ENCODE data around the gene SPRR2D.
"Not testable (repeated sequence)": the region's sequence is repeated elsewhere in the genome, so short reads cannot be mapped to it uniquely, and the experiment has no call there.

The SPRR2D gene

DNA sequence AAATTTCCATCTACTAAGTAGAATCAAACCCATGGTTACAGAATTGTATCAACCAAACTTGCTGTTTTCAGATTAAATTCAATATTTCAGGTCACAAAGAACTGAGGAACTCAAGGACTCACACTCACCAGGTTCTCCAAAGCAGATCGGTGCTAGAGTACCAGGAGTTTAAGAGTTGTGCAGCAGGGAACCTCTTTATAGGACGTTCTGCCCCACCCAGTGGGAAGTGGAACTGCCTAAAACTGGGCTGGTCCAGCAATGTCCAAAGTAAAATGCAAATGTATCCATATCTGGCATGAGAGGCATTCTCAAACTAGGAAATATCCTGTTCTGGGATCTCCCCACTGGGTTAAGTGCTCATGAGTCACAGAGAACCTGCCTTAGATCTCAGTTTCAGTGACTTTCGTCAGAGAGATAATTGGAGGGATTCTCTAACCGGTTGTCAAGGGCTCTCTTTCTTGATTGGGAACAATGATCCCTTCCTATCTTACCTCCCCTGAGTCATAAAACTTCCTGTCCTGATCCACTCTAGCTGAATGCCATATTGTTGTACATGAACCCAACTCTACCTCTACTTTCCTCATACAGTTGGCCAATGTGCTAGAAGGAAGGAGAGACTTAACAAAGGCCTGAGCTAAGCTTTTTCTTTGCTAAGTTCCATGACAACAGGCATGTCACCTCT lies at the start of gene SPRR2D:
Gene SPRR2D, minus strand, starts transcription at position 171 of the 682 bp plus-strand sequence. CDS start 774 bp downstream, outside the sequence.
- DNase-seq (ENCODE audit: low spot score), result no peak

DNA sequence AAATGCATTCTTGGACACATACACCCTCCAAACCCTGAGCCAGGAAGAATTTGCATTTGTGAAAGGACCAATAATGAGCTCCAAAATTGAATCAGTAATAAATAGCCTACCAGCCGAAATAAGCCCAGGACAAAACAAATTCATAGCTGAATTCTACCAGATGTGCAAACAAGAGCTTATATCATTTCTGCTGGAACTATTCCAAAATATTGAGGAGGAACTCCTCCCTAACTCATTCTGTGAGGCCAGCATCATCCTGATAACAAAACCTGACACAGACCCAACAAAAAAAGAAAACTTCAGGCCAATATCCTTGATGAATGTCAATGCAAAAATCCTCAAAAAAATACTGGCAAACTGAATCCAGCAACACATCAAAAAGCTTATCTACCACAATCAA lies 46.7 kb upstream of the SPRR2D start:
- DNase-seq (ENCODE audit: low spot score), result no peak

DNA sequence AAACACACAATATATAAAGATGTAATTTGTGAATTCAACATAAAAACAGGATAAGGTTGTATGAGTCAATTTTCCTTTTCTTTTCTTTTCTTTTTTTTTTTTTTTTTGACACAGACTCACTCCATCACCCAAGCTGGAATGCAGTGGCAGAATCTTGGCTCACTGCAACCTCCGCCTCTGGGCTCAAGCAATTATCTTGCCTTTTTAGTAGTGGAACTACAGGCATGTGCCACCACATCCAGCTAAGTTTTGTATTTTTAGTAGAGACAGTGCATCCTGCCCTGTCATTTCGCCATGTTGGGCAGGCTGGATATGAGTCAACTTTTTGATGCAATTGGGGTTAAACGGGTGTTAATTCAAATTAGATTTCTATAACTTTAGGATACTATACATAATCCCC lies 40.8 kb upstream of the SPRR2D start:
- no peak for DNase-seq (ENCODE audit: low spot score)

DNA sequence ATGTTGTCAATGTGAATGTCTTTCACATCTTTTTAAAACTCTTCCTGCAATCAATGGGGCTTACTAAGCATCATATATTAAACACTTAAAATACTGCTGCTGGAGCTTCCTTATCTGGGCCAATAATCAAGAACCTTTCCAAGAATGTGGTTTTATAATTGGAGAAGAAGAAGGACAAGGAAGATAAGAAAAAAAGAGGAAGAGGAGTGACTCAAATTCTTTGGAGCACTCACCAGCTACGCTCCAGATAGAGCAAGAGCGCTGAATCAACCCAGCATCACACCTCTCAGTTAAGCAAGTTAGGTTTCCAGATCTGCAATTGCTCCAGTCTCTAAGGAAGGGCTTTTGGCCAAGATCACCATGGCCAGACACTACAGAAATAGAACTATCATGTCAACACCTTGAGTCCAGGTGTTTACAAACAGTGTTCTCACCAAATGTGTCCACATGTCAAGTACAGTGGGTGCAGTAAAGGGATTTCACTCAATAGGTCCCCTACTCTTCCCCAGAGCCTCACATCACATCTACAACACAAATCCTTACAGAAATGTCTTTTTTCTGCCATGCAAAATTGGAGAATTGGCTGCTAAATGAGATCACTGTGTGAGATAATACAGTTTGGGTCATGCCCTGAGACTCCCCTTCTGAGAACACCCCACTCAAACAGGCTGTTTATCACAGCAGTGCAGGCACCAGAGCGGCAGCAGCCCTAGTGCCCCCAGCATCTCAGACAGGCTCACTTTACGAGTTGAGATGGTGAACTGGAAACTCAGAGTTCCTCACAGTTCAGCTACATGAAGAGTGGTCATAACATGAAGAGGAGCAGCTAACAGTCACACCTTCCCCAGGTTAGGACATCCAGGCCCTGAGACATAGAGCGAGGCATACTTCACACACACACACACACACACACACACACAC lies 32.1 kb upstream of the SPRR2D start:
- DNase-seq (ENCODE audit: low spot score), result no peak

DNA sequence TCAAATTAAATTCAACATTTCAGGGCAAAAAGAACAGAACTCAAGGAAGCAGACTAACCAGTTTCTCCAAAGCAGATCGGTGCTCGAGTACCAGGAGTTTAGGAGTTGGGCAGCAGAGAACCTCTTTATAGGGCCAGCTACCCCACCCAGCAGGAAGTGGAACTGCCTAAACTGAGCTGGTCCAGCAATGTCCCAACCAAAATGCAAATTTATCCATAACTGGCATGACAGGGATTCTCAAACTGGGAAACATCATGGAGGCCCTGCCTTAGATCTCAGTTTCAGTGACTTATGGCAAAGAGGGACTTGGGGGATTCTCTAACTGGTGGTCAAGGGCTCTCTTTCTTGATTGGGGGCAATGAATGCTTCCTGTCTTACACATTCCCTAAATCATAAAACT lies 30.6 kb upstream of the SPRR2D start, which contains the start of gene SPRR2B:
Gene SPRR2B, minus strand, starts transcription at position 101 of the 400 bp plus-strand sequence. CDS start 772 bp downstream, outside the sequence.
- DNase-seq (ENCODE audit: low spot score), result no peak

DNA sequence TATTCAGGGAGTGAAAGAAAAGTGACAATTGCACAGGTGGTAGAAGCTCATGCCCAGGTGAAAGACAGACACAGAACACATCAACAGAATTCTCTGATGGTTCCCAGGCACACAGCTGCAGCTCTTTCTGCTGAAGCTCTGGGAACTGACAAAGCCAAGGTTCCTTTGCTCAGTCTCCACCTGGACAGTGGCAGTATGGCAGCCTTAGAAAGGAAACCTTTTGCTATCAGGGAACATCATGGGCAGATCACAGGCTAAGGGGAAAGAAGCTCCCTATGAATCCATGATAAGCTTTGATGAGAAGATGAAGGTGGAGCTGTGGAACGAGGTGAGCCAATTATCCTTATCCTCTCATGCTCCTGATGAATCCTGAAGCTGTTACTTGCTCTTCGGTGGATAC lies 29.3 kb upstream of the SPRR2D start:
- no peak for DNase-seq (ENCODE audit: low spot score)

DNA sequence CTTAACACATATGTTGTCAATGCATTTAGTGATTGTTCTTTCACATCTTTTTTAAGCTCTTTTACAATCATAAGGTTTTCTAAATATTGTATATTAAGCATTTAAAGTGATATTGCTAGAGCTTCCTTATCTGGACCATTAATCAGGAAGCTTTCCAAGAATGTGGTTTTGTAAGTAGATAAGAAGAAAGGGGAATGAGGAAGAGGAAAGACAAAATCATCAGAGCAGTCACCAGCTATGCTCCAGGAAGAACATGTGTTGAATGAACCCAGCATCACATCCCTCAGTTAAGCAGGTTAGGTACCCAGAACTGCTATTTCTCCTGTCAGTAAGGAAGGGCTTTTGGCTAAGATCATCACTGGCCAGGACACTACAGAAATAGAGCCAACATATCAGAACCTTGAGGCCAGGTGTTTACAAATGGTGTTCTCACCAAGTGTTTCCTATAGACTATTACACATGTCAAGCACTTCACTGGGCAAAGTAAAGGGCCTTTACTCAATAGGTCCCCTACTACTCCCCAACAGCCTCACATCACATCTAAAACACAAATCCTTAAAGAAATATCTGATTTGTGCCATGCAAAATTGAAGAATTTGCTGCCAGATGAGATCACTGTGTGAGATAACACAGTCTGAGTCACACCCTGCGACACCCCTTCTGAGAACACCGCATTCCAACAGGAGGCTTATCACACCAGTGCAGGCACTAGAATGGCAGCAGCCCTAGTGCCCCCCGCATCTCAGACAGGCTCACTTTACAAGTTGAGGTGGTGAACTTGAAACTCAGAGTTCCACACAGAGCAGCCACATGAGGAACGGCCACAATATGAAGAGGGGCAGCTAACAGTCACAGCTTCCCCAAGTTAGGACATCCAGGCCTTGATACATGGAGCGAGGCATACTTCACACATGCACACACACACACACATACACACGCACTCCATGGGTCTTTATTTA lies 18.2 kb upstream of the SPRR2D start:
- no peak for DNase-seq (ENCODE audit: low spot score)

DNA sequence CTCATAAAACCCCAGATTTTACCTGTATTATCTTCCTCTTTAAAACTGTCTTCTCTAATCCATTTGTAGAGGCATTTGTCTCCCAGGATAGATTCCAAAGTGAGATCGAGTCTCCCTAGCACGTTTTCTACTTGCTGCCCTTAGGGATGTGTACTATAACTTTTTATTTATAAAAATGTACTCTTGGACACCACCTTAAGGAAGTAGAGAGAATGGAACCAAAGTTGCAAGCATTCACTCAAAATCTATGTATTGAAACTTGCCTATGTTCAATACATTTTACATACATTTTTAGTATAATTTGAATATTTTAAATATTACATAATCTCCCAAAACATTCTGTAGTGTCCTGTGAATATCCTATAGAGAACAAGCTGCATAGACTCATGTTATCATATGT lies 17.2 kb upstream of the SPRR2D start:
- DNase-seq (ENCODE audit: low spot score), result no peak

DNA sequence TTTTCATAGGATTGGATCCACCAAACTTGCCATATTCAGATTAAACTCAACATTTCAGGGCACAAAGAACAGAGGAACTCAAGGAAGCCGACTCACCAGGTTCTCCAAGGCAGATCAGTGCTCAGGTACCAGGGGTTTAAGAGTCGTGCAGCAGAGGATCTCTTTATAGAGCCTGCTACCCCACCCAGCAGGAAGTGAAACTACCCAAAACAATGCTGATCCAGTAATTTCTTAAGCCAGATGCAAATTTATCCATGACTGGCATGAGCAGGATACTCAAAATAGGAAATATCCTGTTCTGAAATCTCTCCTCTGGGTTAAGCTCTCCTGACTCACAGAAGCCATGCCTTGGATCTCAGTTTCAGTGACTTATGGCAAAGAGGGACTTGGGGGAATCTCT lies 16.5 kb upstream of the SPRR2D start, which contains the start of gene SPRR2A:
Gene SPRR2A, minus strand, starts transcription at position 138 of the 400 bp plus-strand sequence. CDS start 777 bp downstream, outside the sequence.
- no peak for DNase-seq (ENCODE audit: low spot score)

DNA sequence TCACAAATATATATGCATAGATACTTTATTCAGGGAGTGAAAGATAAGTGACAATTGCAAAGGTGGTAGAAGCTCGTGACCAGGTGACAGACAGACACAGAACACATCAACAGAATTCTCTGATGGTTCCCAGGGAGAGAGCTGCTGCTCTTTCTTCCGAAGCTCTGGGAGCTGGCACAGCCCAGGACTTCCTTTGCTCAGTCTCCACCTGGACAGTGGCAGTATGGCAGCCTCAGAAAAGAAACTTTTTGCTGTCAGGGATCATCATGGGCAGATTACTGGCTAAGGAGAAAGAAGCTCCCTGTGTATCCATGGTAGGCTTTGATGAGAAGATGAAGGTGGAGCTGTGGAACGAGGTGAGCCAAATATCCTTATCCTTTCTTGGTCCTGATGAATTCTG lies 15.2 kb upstream of the SPRR2D start:
- DNase-seq (ENCODE audit: low spot score), result not testable (repeated sequence)

DNA sequence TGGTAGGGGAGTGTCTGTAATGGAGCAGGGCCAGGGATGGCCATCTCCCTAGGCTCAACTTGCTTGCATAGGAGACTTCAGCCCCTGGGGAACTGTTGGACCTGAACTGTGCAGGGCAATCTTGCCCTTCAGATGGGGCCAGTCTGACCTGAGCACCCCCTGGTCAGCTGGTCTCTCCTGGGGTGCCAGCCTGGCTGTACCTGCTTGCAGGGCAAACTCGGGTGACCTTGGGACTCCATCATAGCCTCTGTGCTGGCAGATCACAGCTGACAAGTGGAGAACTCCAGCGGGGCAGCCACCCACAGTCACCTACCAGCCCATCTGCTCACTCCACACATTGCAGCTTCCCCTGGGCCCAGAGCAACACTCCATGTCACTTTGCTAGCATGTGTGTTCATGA lies 8.3 kb upstream of the SPRR2D start:
- no peak for DNase-seq (ENCODE audit: low spot score)

DNA sequence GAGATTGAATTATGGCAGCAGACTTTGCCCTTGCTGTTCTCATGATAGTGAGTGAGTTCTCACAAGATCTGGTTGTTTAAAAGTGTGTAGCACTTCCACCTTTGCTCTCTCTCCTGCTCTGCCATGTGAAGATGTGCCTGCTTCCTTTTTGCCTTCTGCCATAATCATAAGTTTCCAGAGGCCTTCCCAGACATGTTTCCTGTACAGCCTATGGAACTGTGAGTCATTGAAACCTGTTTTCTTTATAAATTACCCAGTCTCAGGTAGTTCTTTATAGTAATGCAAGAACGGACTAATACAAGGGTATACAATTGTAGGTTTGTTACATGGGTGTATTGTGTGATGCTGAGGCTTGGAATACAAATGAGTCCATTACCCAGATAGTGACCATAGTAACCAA lies 5.7 kb downstream of the SPRR2D start:
- DNase-seq (ENCODE audit: low spot score), result no peak

DNA sequence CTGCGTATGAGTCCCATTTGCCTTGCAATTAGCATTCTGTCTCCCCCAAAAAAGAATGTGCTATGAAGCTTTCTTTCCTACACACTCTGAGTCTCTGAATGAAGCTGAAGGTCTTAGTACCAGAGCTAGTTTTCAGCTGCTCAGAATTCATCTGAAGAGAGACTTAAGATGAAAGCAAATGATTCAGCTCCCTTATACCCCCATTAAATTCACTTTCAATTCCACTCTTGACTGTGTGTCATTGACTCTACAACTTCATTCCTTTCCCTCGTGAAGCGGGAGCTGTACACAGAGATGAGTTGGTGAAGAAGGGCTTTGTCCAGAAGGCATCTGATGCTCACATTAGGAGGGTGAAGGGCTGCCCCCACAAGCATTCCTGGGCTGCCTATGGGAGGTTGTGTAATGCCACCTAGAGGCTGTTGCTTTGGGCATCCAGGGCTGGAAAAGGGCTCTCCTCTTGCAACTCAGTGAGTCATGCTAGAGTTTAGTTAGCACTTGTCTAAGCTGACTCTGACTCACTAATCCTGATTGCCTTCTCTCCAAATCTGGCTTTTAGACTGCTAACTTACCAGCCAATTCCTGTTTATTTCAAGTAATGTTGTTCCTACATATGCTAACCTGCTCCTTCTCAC lies 8.1 kb downstream of the SPRR2D start:
- DNase-seq (ENCODE audit: low spot score), result peak; percentile 62

DNA sequence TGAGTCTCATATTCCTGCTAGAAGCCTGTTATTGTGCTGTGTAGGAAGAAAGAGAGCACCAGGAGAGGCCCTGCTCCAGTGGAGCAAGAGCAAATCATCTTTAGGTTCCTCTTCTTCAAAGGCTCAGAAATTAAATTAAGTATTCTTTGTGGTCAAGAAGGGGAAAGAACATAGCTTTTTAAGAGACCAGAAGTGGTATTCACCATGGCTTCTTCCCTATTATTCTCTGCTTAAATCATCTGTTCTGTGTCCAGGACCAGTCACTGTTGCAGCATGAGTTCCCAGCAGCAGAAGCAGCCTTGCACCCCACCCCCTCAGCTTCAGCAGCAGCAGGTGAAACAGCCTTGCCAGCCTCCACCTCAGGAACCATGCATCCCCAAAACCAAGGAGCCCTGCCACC lies 8.8 kb downstream of the SPRR2D start:
- no peak for DNase-seq (ENCODE audit: low spot score)

DNA sequence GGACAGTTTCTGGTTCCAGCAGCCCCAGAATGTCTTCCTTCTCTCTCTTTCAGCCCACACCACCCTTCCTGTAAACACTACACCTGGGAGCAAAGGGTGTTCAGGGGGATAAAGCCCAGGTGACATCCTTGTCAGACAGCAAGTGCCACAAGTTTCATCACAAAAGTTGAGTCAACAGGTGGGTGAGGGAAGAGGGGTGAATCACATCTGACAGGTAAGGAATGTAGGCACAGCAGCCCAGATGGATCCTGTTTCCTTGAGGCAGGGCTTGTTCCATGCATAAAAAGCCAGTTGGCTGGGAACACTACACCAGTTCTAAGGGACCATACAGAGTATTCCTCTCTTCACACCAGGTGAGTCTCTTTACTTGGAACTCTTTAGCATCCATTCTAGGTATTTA lies 10.0 kb downstream of the SPRR2D start, which contains the start of gene SPRR1B:
Gene SPRR1B, plus strand, starts transcription at position 309 of the 400 bp plus-strand sequence. CDS start 1,143 bp downstream, outside the sequence.
- DNase-seq (ENCODE audit: low spot score), result no peak

DNA sequence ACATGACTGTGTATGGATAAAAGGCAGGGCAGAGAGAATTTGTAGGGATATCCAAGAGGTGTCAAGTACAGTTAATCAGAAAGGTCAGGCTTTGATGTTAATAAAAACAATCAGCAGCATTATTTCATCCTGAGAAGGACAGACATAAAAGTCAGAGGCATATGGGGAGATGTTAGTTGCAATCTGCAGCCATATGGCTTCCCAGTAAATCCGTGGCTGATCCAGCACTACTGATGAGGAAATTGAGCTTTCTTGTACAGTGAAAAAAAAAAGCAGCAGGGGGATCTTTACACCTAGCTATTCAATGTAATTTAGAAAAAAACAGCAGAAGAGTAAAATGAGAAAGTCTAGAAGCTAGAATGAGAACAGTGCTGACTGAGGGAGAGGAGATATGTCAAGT lies 12.2 kb downstream of the SPRR2D start:
- peak; percentile 16 for DNase-seq (ENCODE audit: low spot score)

DNA sequence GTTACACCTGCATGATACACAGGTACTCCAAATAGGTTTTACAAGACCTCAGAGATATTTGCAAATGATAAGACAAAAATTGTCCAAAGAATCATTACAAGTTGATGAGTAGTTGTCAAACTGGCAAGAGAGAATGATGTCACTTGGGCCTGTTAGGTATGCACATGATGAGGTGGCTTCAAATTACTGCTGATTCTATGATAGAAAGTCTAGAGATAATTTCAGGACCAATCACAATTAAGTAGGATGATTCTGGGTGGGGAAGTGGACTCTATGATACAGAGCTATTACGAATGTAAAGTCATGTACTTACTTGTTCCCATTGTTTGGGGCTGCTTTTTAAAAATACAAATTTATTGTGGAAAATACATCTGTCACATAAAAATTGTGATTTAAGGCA lies 15.1 kb downstream of the SPRR2D start:
- no peak for DNase-seq (ENCODE audit: low spot score)

DNA sequence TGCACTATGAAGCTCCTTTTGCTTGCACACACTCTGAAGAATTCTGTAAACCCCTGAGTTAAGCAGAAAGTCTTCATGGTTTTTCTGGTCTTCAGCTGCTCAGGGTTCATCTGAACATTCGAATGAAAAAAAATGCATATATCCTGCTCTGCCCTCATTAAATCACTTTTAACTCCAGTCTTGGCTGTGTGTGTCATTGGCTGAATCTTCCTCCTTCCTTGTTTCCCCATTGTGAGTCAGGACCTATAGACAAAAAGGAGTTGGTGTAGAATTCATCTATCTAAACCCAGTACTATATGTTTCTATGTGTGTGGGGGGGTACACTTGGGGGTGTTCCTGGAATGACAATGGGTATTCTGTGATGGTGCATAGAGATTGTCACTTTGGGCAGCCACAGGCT lies 16.5 kb downstream of the SPRR2D start:
- DNase-seq (ENCODE audit: low spot score), result no peak

DNA sequence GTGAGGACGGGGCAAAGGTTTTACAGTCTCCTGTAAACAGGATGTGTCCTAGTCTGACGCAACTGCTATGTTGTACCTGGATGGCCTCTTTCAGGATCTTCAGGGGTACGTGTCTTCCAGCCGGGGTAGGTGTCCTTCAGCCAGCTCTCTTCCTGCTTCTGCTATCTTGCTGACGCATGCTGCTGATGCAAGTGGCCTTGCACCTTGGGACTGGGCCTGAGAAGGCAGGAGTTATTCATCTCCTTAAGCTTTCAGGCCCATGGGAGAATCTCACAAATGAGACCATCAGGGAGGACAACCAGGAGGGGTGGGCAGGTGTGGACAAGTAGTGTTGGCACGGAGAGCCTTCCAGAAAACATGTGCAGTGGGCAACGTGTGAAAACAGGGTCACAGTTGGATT lies 17.8 kb downstream of the SPRR2D start:
- DNase-seq (ENCODE audit: low spot score), result no peak

DNA sequence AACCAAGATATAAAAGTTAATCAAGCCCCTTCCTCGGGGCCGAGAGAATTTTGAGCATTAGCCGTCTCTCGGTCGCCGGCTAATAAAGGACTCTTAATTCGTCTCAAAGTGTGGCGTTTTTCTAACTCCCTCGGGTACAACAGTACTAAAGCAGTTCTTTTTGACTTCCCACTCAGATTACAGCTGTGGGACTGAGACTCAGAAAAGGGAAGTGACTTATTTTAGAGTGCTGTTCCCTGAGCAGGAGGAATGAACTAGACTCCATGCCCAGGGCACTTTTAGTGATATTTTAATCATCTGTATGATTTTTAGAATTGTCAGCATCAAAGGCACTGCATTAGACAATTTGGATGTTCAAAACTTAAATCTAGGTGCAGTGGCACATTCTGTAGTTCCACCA lies 18.6 kb downstream of the SPRR2D start:
- DNase-seq (ENCODE audit: low spot score), result not testable (repeated sequence)

DNA sequence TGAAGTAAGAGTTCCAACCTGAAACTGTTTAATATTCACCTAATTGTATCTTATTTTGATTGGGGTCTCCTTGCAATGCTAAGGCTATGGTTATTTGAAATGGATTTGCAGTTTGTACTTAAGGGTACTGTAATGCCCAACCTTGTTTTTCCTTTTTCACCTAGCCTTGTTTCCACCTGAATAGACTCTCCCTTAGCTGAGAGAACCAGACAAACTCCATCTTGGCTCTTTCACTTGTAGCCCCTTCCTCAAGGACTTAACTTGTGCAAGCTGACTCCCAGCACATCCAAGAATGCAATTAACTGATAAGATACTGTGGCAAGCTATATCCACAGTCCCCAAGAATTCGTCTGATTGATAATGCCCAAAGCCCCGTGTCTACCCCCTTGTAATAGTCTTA lies 19.1 kb downstream of the SPRR2D start:
- not testable (repeated sequence) for DNase-seq (ENCODE audit: low spot score)
